K562 (cell line): ENCODE data around the gene RNF217. TPM values are rescaled to one million over a fixed set of nuclear protein-coding genes. Genes with fewer than 3 reads are reported as not detected.

Source experiments
- ATAC-seq: fragments of 200-7000 bp; cut with Tn5 transposase; 3 replicates; pipeline ENCODE4 v1.9.1; 2020; ENCODE audit warnings: moderate library complexity
- BruUV-seq: library from RNA; stranded (reverse); fragments of 400-500 nt; replicated peaks from 2 replicates; lab custom pipeline; 2021; lab: Mats Ljungman, UMichigan
- CTCF ChIA-PET: fragments of 300-600 bp; formaldehyde crosslinking; extraction: SDS; loops from one replicate; lab custom pipeline; 2021; ENCODE audit warnings: low intra/inter-chr PET ratio; lab: Yijun Ruan, JAX
- POLR2A ChIA-PET: fragments of 300-600, 350-650 bp; sonication (Branson Sonifier 250); formaldehyde crosslinking; extraction: SDS; loops from one replicate; lab custom pipeline; 2021; ENCODE audit warnings: antibody characterized with exemption, inconsistent platforms; lab: Yijun Ruan, JAX
- DNase-seq, 4 experiments: peaks; one replicate each; pipeline versions ENCODE4 v3.0.0 to v3.0.0-alpha.2; 2011 to 2018; ENCODE audit warnings: low spot score in 3 of 4, mixed read lengths in 3 of 4; ENCODE audit errors: extremely low read depth in 1 of 4
- FAIRE-seq: peaks from 2 replicates; lab custom pipeline; 2011; peaks lifted over from hg19 to GRCh38; lab: Jason Lieb, UNC
- H2AFZ ChIP-seq: 2 replicates; pipeline ENCODE4 v1.6.0; 2011; ENCODE audit warnings: low read depth, low read length, control low read depth, inconsistent platforms
- H3K27ac ChIP-seq: fragments of 200-600 bp; 3 replicates; pipeline ENCODE4 v1.8.0; 2011; ENCODE audit warnings: low read depth, mild to moderate bottlenecking, control low read depth, inconsistent platforms, low read length, moderate library complexity, mixed read lengths; ENCODE audit errors: extremely low read depth
- H3K27me3 ChIP-seq, 2 experiments: fragments of 300-600 bp in 1 of 2; 2 replicates in 1 of 2; 3 replicates in 1 of 2; pipeline versions ENCODE4 v1.6.0 to v1.8.0; 2011; ENCODE audit warnings: inconsistent platforms in 2 of 2, low read length in 2 of 2, mild to moderate bottlenecking in 1 of 2, mixed read lengths in 1 of 2, moderate library complexity in 1 of 2; ENCODE audit not compliant: control insufficient read depth in 2 of 2, insufficient read depth in 2 of 2
- H3K36me3 ChIP-seq: fragments of 300-600 bp; 3 replicates; pipeline ENCODE4 v1.8.0; 2011; ENCODE audit warnings: mild to moderate bottlenecking, low read length, inconsistent platforms; ENCODE audit not compliant: control insufficient read depth, insufficient read depth
- H3K4me1 ChIP-seq, 2 experiments: fragments of 200-600 bp in 1 of 2; replicated peaks in 1 of 2; 2 replicates in 1 of 2; 3 replicates in 1 of 2; pipeline versions ENCODE4 v1.5.1 to v1.8.0; 2011; ENCODE audit warnings: inconsistent platforms in 2 of 2, low read length in 2 of 2, mild to moderate bottlenecking in 1 of 2, mixed read lengths in 1 of 2, moderate library complexity in 1 of 2; ENCODE audit not compliant: control insufficient read depth in 2 of 2, insufficient read depth in 2 of 2
- H3K4me2 ChIP-seq: 2 replicates; pipeline ENCODE4 v1.6.1; 2011; ENCODE audit warnings: low read length, control low read depth, inconsistent platforms, mixed read lengths; ENCODE audit not compliant: insufficient read depth
- H3K4me3 ChIP-seq: fragments of 200-600 bp; sonication (generic), shearing (Covaris generic); 2 replicates; pipeline ENCODE4 v1.5.1; 2016; ENCODE audit warnings: control low read depth, inconsistent platforms
- H3K79me2 ChIP-seq: fragments of 200-600 bp; 3 replicates; pipeline ENCODE4 v1.8.0; 2011; ENCODE audit warnings: low read length, inconsistent platforms; ENCODE audit not compliant: control insufficient read depth, insufficient read depth
- H3K9ac ChIP-seq, 2 experiments: 2 replicates each; pipeline versions ENCODE4 v1.6.0 to v1.6.1; 2011; ENCODE audit warnings: low read depth in 2 of 2, low read length in 2 of 2, control low read depth in 1 of 2, inconsistent platforms in 1 of 2, mild to moderate bottlenecking in 1 of 2, mixed read lengths in 1 of 2; ENCODE audit not compliant: insufficient read depth in 1 of 2
- H3K9me1 ChIP-seq: one replicate; pipeline ENCODE4 v1.6.0; 2011; ENCODE audit warnings: inconsistent platforms, mild to moderate bottlenecking, low read length, moderate library complexity; ENCODE audit not compliant: control insufficient read depth, insufficient read depth
- H3K9me3 ChIP-seq: replicated peaks from 2 replicates; pipeline ENCODE4 v1.5.1; 2011; ENCODE audit warnings: low read depth, low read length, inconsistent platforms; ENCODE audit not compliant: control insufficient read depth, insufficient read depth
- H4K20me1 ChIP-seq: replicated peaks from 2 replicates; pipeline ENCODE4 v1.6.1; 2011; ENCODE audit warnings: low read length, inconsistent platforms, mixed read lengths; ENCODE audit not compliant: control insufficient read depth, insufficient read depth
- CBX3 ChIP-seq, 2 experiments: IDR thresholded peaks; 1 replicate in 1 of 2; 2 replicates in 1 of 2; pipeline ENCODE4 v1.6.1; 2012; ENCODE audit warnings: inconsistent platforms in 2 of 2, low read length in 2 of 2, borderline replicate concordance in 1 of 2, control low read depth in 1 of 2
- CSDE1 ChIP-seq, 2 experiments: fragments of 450-650 bp; IDR thresholded peaks; 2 replicates each; pipeline ENCODE4 v1.6.1; 2016; ENCODE audit warnings: mild to moderate bottlenecking in 1 of 2
- JUND ChIP-seq, 2 experiments: IDR thresholded peaks; 2 replicates in 1 of 2; 3 replicates in 1 of 2; pipeline ENCODE4 v1.6.1; 2011; ENCODE audit warnings: borderline replicate concordance in 2 of 2, low read depth in 2 of 2, low read length in 2 of 2, improper control_type of control experiment in 1 of 2, missing biosample characterization in 1 of 2, missing genetic modification characterization in 1 of 2, missing genetic modification reagents in 1 of 2
- NFE2 ChIP-seq: IDR thresholded peaks from 2 replicates; pipeline ENCODE4 v1.6.1; 2014; ENCODE audit warnings: antibody characterized with exemption, low read depth
- RBBP5 ChIP-seq: fragments of 200-600 bp; sonication (generic); IDR thresholded peaks from 2 replicates; pipeline ENCODE4 v1.6.1; 2012; ENCODE audit warnings: borderline replicate concordance, mild to moderate bottlenecking, low read length, control low read depth, inconsistent platforms; ENCODE audit not compliant: insufficient read depth, poor library complexity, severe bottlenecking
- TCF7L2 ChIP-seq: fragments of 150-350 bp; IDR thresholded peaks from 2 replicates; pipeline ENCODE4 v1.6.1; 2016; ENCODE audit warnings: low read depth, mild to moderate bottlenecking, low read length, moderate library complexity
- THRB ChIP-seq: fragments of 450-650 bp; formaldehyde crosslinking; conservative IDR thresholded peaks from 2 replicates; pipeline ENCODE4 v1.4.0; 2022; ENCODE audit warnings: mild to moderate bottlenecking, missing genetic modification characterization
- ZEB2 ChIP-seq: fragments of 450-650 bp; IDR thresholded peaks from 2 replicates; pipeline ENCODE4 v1.6.1; 2016
- ZNF407 ChIP-seq: fragments of 450-650 bp; IDR thresholded peaks from 2 replicates; pipeline ENCODE4 v1.6.1; 2016; ENCODE audit warnings: low read depth
- ZNF57 ChIP-seq: fragments of 450-650 bp; formaldehyde crosslinking; IDR thresholded peaks from 2 replicates; pipeline ENCODE4 v1.4.0; 2020; ENCODE audit warnings: mild to moderate bottlenecking, moderate library complexity
- ZNF830 ChIP-seq: fragments of 250-450 bp; sonication (Bioruptor Pico); IDR thresholded peaks from 2 replicates; pipeline ENCODE4 v1.5.0; 2021; ENCODE audit warnings: mild to moderate bottlenecking
- WGBS: fragments of 100-300 bp; shearing (Covaris generic); methylation state at CpG from one replicate; pipeline ENCODE4 v1.1.6; 2016; ENCODE audit warnings: low coverage, mixed read lengths; ENCODE audit not compliant: insufficient coverage; ENCODE audit errors: missing lambda C conversion rate; 5-methylcytosine and 5-hydroxymethylcytosine counted together
- in situ Hi-C: fragments of 300-500 bp; cut with MboI; formaldehyde crosslinking; loops from 4 replicates; pipeline ENCODE4 v1.15.0; 2018; ENCODE audit warnings: inconsistent platforms, mixed read lengths
- intact Hi-C: fragments of 100-400 bp; cut with micrococcal nuclease; formaldehyde crosslinking; loops from 2 replicates; pipeline ENCODE4 v1.14.2; 2022
- polyA plus RNA-seq, 8 experiments: library from polyadenylated mRNA; depleted of rRNA in 4 of 8; stranded (reverse) in 5 of 8; unstranded in 3 of 8; fragments of >200 nt; fragmentation: Nextera tagmentation in 2 of 8; fragmentation: Illumina TruSeq in 1 of 8; extraction: Ambion mirVana in 2 of 8; extraction: Trizol in 1 of 8; gene quantifications; 2 replicates each; pipeline versions ENCODE4 v1.2.1 to v1.2.3, GENCODE V29; 2011 to 2014; ENCODE audit warnings: inconsistent platforms in 1 of 8, missing spikeins in 1 of 8
- total RNA-seq, 7 experiments: library from RNA; depleted of rRNA in 6 of 7; stranded (reverse); fragments of >200 nt in 6 of 7; fragmentation: Illumina TruSeq in 2 of 7; extraction: Trizol in 2 of 7; gene quantifications; 2 replicates each; pipeline versions ENCODE4 v1.2.1 to v1.2.3, GENCODE V29; 2011 to 2021; ENCODE audit warnings: low replicate concordance in 1 of 7

Gene RNF217
- total and polyA plus RNA-seq, 9 of the 15 experiments (the other 6 are each of a cell fraction or from before 2014, with no cell fraction given): 2.9 to 25.6 (median 12.0) TPM

- Histone ChIP-seq H3K9me1 (no peaks in the 10 kb centered on the region), H3K4me3 (no peak overlapping the region), H3K9me3 (peaks cover 32% of the 10 kb centered on the region), H3K36me3 (no peaks in the 10 kb centered on the region), H3K9ac (no peak overlapping the region), H3K4me1 (no peaks in the 10 kb centered on the region), H4K20me1 (no peaks in the 10 kb centered on the region), H3K27ac (no peak overlapping the region), H3K79me2 (no peaks in the 10 kb centered on the region), H3K27me3 (no peaks in the 10 kb centered on the region), H2AFZ (no peak overlapping the region), H3K4me2 (no peak overlapping the region)
- WGBS: 79% methylated on average over 4 of the region's 4 CpGs
- CTCF ChIA-PET: no interaction called here
- in situ Hi-C loops: loop anchor here (5.0 kb wide), 1 partner anchor 239 kb away; no protein-coding TSS in a partner anchor
- no peak for FAIRE-seq
- POLR2A ChIA-PET: interaction anchor here (0.7 kb wide), 1 partner anchor 23 kb away, joined by 3 read pairs; no protein-coding TSS in a partner anchor
- DNase-seq: no peak
- no TSS peak for BruUV-seq
- intact Hi-C loops: no loop called here
- ATAC-seq: 0 out of 3 replicates have a peak, but pooled peaks have one; percentile 48
- no peak for TF ChIP-seq TCF7L2
- TF ChIP-seq ZNF407: no peak
- TF ChIP-seq CBX3 (IDR thresholded peaks at IDR 0.05; ENCODE audit: borderline replicate concordance in 1 of 2, low read length in 2 of 2): peak in 1 of 2 experiments; percentile 99; a peak in 2 of 3 replicates
- TF ChIP-seq NFE2: peak; percentile 47; the same call in 1 of the 2 replicates
- TF ChIP-seq THRB: no peak
- TF ChIP-seq ZNF57 (CRISPR knock-in tag): no peak
- no peak for TF ChIP-seq ZNF830 (CRISPR knock-in tag)
- TF ChIP-seq CSDE1 (IDR thresholded peaks at IDR 0.05): no peak
- peak; percentile 79 for TF ChIP-seq JUND (IDR thresholded peaks at IDR 0.05; ENCODE audit: borderline replicate concordance, low read depth, low read length)
- peak; percentile 65; the same call in 2 of the 3 replicates for TF ChIP-seq JUND (tag; IDR thresholded peaks at IDR 0.05; ENCODE audit: borderline replicate concordance, low read depth, low read length)
- TF ChIP-seq RBBP5: no peak
- TF ChIP-seq ZEB2: 0 out of 2 replicates have a peak, but pooled peaks have one; percentile 43
Observed at GRCh38 chr6:125111219-125111983, 149.2 kb downstream of the RNF217 start.
